Sciatic nerve (tissue), 2 donors: Measurements from ENCODE around the gene CDK19. TPM values are rescaled to one million over a fixed set of nuclear protein-coding genes. Genes with fewer than 3 reads are reported as not detected.

Experiments used
- ATAC-seq: fragments of 200-7000 bp; cut with Tn5 transposase; one replicate; pipeline ENCODE4 v1.9.1; 2020; ENCODE audit warnings: mild to moderate bottlenecking, moderate library complexity
- DNase-seq: peaks from one replicate; pipeline ENCODE4 v3.0.0-alpha.2; 2020; ENCODE audit warnings: low spot score
- intact Hi-C: fragments of 100-400 bp; cut with DNase I; formaldehyde crosslinking; loops from one replicate; pipeline ENCODE4 v1.14.2; 2022
- total RNA-seq: library from RNA; stranded (reverse); fragmentation: NEBNext Ultra II Directional; extraction: Animal tissue kit (Norgen Biotek cat#: 25700); gene quantifications from one replicate; pipeline ENCODE4 v1.2.1, GENCODE V29; 2021
- donor health status: DM: no; HTN: no; CAD: no.
- donor health status: DM: no; HTN: no; CAD: no.

Gene CDK19
- total RNA-seq, 1 donor from 2014 or later = 41.7 TPM

DNA sequence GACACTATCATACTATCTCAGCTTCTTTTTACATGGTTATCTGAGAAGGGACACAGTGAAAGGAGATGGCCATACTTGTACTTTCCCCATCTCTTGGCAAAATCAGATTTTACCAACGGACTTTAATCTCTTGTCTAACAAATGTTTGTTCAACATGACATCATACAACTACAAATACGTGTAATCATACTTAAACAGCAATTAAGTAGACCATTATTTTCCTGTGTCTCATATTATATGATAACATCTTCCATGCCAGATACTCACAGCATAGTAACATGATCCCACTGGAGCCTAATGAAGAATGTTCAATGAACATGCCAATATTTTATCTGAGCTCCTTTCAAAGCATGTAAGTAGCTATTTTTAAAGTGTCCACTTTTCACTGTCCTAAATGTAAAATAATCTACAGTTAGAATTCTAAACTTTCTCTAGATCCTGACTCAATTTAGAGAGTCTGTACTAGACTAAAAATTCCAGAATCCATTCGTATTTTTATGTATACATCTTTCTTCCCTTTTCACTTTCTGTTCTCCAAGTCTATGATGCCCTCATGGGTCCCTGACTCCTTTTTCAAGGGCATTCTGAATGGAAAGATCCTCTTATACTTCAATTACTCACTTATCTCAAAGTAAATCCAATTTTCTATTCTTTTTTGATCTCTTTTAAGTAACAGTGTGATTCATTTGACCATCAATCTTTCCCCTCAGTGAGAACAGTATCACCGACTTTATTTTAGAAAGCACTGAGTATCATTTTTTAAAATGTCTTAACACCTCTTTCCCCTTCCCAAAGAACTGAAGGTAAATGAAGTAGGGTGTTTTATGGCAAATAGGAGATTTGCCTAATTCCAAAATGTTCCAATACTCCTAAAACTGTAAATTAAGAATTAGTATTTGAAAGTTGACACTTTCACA, 133.5 kb downstream of the CDK19 start:
- intact Hi-C loops = no loop called here
- peak; percentile 37 for ATAC-seq
- no peak for DNase-seq

DNA sequence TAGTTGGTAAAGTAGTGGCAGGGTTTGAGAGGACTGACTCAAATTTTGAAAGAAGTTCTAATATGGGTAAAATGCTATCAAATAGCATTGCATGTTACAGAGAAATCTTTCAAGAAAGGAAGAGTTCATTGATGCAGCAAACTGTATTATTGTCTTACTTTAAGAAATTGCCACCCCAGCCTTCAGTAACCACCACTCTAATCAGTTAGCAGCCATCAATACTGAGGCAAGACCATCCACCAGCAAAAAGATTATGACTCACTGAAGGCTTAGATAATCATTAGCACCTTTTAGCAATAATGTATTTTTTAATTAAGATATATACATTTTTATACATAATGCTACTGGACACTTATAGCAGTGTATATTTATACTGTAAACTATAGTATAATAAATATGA, 138.9 kb downstream of the CDK19 start:
- no peak for ATAC-seq
- intact Hi-C loops = no loop called here
- DNase-seq = no peak

DNA sequence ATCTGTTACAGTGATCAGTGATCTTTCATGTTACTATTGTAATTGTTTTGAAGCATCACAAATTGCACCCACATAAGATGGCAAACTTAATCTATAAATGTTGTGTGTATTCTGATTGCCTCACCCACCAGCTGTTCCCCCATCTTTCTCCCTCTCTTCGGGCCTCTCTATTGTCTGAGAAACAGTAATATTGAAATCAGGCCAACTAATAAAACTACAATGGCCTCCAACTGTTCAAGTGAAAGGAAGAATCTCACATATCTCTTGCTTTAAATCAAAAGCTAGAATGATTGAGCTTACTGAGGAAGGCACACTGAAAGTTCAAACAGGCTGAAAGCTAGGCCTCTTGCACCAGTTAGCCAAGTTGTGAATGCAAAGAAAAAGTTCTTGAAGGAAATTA, 141.2 kb downstream of the CDK19 start:
- DNase-seq (no peak), ATAC-seq (no peak)
- intact Hi-C loops = no loop called here

DNA sequence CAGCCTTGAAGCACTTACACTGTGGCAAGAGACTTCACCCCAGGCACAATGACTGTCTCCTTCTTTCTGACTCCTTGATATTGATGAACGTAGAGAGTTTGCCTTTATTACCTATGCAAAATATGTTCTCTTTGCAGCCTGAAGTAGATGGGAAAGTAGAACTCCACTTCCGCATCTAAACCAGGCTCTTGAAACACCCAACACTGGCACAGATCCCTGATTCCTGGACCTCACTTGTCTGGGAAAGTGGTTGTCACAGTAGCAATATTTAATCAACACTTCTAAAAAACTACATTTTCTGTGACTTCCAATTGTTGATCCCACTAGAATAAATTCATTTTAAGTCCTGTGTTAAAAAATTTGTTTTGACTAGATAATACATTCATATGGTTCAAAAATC, 143.1 kb downstream of the CDK19 start:
- ATAC-seq (no peak), DNase-seq (no peak)
- intact Hi-C loops = no loop called here

DNA sequence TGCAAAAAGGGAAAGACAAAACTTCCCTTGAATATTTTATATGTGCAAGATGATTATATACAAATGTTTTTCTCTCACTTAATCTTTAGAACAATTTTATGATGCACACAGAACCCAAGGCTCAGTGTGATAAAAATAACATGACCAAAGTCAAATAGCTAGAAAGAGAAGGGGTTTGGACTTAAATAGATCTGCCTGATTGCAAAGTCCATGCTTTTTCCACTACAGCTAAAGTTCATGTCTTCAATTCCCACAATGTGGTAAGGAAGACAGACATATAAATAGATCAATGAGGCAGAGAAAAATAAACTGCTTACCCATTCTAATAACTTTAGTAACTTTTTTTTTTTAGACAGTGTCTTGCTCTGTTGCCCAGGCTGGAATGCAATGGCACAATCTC, 143.8 kb downstream of the CDK19 start:
- intact Hi-C loops = no loop called here
- no peak for DNase-seq
- no peak for ATAC-seq

DNA sequence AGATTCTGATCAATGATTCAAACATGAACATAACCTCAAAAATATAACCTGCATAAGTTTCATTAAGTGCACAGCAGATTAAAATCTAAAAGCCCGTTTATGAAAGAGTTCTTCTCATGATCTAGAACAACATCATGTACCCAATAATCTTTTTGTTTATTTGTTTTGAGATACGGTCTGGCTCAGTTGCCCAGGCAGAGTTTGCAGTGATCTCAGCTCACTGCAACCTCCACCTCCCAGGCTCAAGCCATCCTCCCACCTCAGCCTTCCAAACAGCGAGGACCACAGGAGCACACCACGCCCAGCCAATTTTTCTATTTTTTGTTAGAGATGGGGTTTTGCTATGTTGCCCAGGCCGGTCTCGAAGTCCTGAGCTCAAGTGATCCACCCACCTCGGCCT, 149.7 kb downstream of the CDK19 start:
- intact Hi-C loops = no loop called here
- ATAC-seq = no peak
- no peak for DNase-seq

DNA sequence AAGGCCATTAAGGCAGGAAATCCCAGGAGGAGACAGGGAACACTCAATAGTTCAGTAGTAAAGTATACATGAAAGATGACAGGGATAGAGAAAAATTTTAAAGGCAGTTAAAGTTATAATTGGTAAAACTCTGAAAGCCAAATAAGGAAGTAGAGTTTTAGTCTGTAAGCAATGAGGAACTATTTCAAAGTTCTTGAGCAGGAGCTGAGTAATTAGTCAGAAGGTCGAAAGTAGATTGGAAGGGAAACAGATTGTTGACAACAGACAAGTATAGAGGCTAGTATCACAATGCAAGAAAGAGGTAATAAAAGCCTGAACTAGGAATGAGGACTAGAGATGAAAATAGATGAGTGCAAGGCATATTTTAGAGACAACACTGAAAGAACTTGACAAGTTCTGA, 150.3 kb downstream of the CDK19 start:
- intact Hi-C loops = no loop called here
- ATAC-seq (no peak), DNase-seq (no peak)

DNA sequence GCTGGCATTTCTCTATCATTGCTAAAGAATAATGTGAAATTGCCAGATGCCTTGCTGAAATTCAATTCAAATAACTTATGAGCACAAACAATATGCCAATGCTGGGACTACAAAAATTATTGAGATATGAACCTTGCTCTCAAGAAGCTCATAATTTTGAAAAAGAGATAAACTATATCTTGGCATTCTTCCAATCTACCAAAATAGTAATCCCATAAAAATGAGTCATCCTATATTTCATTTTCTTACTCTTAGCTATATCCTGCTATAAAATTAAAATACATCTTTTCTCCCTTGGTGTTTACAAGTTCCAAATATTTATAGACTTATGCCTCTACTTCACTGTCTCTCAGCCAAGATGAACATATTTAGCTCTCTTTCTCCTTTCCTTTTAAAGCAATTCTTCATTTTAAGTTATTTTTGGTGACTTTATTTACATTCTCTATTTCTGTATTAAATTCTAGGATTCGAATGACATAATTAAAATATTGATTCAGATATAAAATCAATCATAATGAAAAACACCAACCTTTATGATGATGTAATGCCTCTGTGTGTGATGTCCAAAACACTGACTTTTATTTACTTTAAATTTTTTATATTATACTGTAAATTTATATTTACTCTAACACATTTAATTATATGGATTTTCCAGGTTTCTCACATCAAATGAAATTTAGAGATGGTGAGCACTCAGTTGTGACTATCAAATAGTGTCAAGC, 152.6 kb downstream of the CDK19 start:
- ATAC-seq = no peak
- no peak for DNase-seq
- intact Hi-C loops = no loop called here

DNA sequence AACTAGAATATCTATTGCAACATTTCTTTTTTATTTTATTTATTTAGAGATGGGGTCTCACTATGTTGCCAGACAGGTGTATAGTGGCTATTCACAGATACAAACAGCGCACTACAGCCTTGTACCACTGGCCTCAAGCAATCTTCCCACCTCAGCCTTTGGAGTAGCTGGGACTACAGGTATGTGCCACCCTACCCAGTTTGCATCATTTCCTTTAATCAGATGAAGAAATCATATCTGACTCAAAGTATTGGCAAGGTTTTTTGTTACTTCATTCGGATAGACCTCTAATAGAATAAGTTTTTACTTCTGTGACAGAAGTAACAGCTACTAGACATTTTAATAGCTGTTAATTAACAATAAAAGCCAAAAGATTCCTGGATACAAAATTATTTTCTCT, 153.9 kb downstream of the CDK19 start:
- no peak for ATAC-seq
- intact Hi-C loops = no loop called here
- DNase-seq = no peak

DNA sequence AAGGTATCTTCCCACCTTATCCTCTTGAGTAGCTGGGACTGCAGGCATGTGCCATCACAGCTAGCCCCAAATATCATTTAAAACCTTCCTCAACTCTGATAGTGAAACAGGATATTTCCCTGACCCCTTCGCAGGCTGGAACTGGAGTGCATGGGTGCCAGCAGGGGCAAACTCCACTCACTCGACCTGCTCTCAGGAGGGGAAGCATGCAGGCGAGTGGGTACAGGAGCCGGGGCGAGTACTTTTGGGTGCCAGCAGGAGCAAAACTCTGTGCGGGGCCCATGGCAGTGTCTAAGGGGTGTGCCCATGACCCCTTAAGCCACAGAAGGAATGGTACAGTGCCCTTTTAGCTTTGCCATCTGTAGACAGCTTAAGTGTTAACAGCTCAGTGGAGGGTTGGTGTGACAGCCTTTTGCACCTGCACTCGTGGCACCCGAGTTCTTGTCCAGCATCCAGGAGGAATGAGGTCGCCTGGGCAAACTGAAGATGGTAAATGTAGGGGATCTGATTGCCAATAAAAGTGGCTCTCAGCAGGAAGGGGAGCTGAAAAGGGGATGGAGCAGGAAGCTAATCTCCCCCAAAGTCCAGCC, 155.1 kb downstream of the CDK19 start:
- ATAC-seq (no peak), DNase-seq (no peak)
- intact Hi-C loops = no loop called here

DNA sequence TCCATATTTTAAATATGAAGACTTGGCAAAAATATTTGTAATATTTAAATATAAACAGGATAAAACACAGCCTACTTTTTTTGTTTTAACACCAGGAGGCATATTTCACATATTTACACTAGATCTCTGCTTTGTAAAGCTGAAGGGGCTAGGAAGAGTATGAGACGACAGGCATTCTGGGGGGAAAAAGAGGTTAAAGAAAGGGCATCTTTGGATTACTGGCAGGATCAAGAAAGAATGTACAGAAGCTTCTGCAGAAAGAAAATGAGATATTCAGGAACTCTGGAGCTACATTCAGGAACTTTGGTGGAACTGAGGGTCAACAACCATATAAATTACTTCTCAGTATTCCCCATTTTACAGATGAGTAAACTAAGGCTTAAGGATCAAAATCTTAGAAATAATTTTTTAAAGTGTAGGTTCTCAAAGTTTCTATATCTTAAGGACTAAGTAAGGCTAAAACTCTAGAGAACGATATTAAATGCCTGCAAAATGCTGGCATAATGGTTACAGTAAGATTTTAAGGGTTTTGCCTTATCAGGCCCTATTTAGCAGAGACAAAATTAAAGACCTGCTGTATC, 156.5 kb downstream of the CDK19 start:
- DNase-seq (no peak), ATAC-seq (no peak)
- intact Hi-C loops = no loop called here

DNA sequence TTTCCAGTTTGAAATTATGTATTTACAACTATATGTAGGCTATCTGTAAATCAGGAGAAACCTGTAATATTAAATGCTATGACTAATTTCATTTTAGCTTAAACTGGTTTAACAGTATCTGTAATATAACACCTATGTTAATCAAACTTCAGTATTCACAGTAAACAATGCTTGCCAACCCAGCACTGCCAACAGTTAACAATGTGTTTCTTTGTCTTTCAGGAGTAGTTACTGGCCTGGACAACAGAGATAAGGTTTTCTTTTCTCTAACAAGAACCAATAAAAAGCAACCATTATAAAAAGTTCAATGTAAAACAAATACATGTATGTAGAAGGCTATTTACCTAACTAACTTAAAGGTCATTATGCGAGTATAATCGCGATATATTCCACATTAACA, 158.8 kb downstream of the CDK19 start:
- DNase-seq = no peak
- intact Hi-C loops = no loop called here
- ATAC-seq = peak; percentile 48

DNA sequence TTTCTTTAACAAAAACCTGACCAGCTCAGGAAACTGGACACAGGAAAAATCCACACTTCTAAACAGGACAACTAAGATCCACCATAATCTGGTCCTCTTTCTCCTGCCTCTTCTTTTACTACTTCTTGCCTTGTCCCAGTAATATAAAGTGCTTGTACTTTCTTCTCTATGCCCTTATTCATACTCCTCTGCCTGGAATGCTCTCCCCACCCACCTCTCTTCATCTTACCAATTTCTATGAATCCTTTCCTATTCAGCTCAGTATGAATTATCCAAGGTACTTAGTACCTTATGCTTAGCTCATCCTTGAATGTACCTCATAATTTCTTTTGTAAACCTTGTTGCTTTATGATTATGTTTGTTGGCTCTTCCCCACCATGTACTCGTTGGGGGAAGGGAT, 159.4 kb downstream of the CDK19 start:
- peak; percentile 42 for ATAC-seq
- intact Hi-C loops = no loop called here
- no peak for DNase-seq

DNA sequence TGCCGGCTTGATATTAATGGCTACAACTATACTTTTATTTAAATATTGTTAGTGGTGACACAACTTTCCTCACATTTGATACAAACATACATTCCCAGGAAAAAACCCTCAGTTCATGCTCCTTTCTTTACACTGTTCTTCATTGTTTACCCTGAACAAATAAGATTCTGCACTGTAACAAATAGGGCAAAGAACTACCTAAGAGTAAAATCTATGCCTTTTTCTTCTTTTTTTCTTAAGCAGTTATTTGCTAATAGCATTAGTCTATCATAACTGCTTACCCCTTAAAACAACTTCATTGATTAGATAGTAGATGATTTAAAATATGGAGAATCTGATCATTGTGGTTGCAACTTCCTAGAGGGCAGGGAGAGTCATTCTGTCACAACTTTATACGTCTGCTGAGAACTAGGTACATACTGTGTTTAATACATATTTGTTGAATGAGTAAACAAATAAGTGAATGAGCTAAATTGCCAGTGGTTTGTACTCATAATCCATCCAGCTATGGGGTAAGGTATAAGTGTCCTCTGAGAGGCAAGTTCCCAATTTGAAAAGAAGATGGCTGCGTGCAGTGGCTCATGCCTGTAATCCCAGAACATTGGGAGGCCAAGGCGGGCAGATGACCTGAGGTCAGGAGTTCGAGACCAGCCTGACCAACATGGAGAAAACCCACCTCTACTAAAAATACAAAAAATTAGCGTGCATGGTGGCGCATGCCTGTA, 161.0 kb downstream of the CDK19 start:
- intact Hi-C loops = no loop called here
- DNase-seq = no peak
- no peak for ATAC-seq

DNA sequence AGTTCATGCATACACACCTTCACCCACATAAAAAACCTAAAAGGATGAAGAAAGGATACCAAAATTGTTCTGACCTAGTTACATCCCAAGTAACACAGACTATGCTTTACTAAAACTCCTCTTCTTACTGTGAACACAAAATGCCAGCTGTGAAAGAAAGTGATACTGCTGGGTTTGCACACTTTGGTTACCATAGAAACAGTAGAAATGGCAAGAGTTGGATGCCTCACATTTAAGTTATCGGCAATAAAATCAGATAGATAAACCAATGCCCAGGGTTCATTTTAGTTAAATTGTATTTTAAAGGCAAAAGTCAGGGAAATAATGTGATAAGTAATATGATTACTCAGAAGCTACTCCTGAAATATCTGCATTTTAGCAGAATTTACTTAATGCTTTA, 161.9 kb downstream of the CDK19 start:
- intact Hi-C loops = no loop called here
- no peak for DNase-seq
- ATAC-seq = no peak

DNA sequence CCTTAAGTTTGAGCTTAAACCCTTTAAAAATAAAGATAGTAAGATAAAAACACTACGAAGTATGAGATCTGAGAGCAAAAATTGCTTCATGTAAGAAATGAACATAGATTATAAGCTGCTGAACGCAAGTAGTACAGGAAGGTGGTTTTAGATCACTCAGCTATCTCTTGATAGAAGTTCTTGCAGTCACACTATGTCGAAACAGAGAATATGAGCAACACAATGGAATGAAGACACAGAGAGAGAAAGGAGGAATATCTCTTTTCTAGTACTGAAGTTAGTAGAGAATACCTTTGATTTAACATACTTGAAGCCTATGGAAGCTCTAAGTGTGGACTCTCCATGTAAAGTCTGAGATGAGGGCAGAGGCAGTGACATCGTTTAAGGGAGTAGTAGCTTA, 162.7 kb downstream of the CDK19 start:
- intact Hi-C loops = no loop called here

DNA sequence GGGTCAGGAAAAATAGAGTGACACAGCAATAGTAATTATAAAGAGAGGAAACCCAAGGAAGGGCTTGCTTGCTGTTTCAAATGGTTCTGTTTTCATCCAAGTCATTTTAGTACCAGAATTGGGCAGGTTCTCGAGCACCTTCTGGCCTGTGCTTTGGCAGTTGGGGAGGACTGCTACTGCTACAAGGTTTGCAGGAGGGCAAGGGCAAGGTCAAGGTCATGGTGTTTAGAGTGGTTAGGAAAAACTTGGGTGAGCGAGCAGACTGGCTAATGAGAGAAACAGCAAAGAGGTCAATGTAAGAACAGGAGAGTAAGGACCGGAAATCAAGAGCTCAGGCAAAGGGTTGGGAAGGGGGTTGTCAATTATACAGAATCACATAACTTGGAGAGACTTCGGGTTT, 164.5 kb downstream of the CDK19 start:
- DNase-seq (no peak), ATAC-seq (no peak)
- intact Hi-C loops = no loop called here

More for the DNA sequence above, 162.7 kb downstream of the CDK19 start:
- ATAC-seq (no peak), DNase-seq (no peak)

DNA sequence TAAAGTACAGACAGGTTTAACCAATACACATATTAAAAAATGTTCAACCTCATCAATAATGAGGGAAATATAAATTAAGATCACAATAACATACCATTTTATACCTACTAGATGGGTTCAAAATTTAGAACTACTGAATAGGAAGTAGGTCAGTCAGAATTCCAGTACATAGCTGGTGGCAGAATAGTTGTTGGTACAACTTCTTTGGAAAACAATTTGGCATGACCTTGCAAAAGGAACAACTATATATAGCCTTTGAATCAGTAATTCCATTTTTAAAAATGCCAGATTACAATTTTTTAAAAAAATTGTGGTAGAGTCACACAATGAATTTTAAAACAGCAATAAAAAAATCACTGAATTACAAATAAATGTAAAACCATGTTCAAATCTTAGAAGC, 165.6 kb downstream of the CDK19 start:
- ATAC-seq (no peak), DNase-seq (no peak)
- intact Hi-C loops = no loop called here
